B cell (primary cell): ENCODE data around the gene TMEM30A. TPM values are rescaled to one million over a fixed set of nuclear protein-coding genes. Genes with fewer than 3 reads are reported as not detected.

Experiments
- ATAC-seq: fragments of 200-7000 bp; cut with Tn5 transposase; one replicate; pipeline ENCODE4 v1.10.0; 2021; ENCODE audit warnings: low read depth, mild to moderate bottlenecking, moderate number of reproducible peaks, moderate library complexity
- CTCF ChIA-PET: fragments of 350-600 bp; sonication (Branson Sonifier 250); formaldehyde crosslinking; loops from one replicate; lab custom pipeline; 2021; ENCODE audit warnings: antibody characterized with exemption, inconsistent platforms; lab: Charles Lee
- POLR2A ChIA-PET: fragments of 350-600 bp; sonication (Branson Sonifier 250); formaldehyde crosslinking; loops from one replicate; lab custom pipeline; 2021; ENCODE audit warnings: antibody characterized with exemption; lab: Charles Lee
- DNase-seq: peaks from one replicate; pipeline ENCODE4 v3.0.0; 2013
- H2AFZ ChIP-seq: 2 replicates; pipeline ENCODE4 v1.6.1; 2012; ENCODE audit warnings: mild to moderate bottlenecking, low read depth, low read length; ENCODE audit not compliant: insufficient read depth, poor library complexity, severe bottlenecking
- H3K27ac ChIP-seq, 2 donors: 1 replicate in 1 of 2; 2 replicates in 1 of 2; pipeline ENCODE4 v1.5.1; 2012 to 2013; ENCODE audit warnings: low read length in 2 of 2, mild to moderate bottlenecking in 2 of 2, moderate library complexity in 1 of 2
- H3K27me3 ChIP-seq, 4 experiments: fragments of 200-600 bp in 1 of 4; sonication (generic) in 1 of 4; replicated peaks in 1 of 4; 1 replicate in 2 of 4; 2 replicates in 2 of 4; pipeline versions ENCODE4 v1.6.1 to v1.7.0; 2013 to 2016; ENCODE audit warnings: low read length in 3 of 4, mild to moderate bottlenecking in 2 of 4, mixed read lengths in 1 of 4, moderate library complexity in 1 of 4; ENCODE audit not compliant: insufficient read depth in 4 of 4, control insufficient read depth in 3 of 4; ENCODE audit errors: control extremely low read depth in 1 of 4
- H3K36me3 ChIP-seq, 2 experiments: replicated peaks in 1 of 2; 1 replicate in 1 of 2; 2 replicates in 1 of 2; pipeline versions ENCODE4 v1.6.1 to v1.7.1; 2013; ENCODE audit warnings: low read length in 1 of 2; ENCODE audit not compliant: insufficient read depth in 2 of 2, control insufficient read depth in 1 of 2; ENCODE audit errors: control extremely low read depth in 1 of 2, extremely low read depth in 1 of 2
- H3K4me1 ChIP-seq, 2 donors: fragments of 200-600 bp in 1 of 2; sonication (generic) in 1 of 2; 1 replicate in 1 of 2; 2 replicates in 1 of 2; pipeline versions ENCODE4 v1.5.1 to v1.6.1; 2013 to 2017; ENCODE audit warnings: low read length in 2 of 2; ENCODE audit not compliant: control insufficient read depth in 2 of 2, insufficient read depth in 2 of 2
- H3K4me2 ChIP-seq: replicated peaks from 2 replicates; pipeline ENCODE3; 2012; ENCODE audit warnings: mild to moderate bottlenecking, low read depth, low read length; ENCODE audit not compliant: poor library complexity, severe bottlenecking
- H3K4me3 ChIP-seq, 5 experiments: fragments of 200-600 bp in 1 of 5; sonication (generic) in 1 of 5; 1 replicate in 3 of 5; 2 replicates in 2 of 5; pipeline versions ENCODE4 v1.5.1 to v1.7.0; 2011 to 2016; ENCODE audit warnings: low read length in 4 of 5, mild to moderate bottlenecking in 4 of 5, low read depth in 2 of 5, control low read depth in 1 of 5, moderate library complexity in 1 of 5; ENCODE audit not compliant: insufficient read depth in 1 of 5; ENCODE audit errors: control extremely low read depth in 1 of 5, extremely low read depth in 1 of 5
- H3K79me2 ChIP-seq: fragments of 200-600 bp; sonication (generic); one replicate; pipeline ENCODE4 v1.6.0; 2016; ENCODE audit warnings: low read length; ENCODE audit not compliant: control insufficient read depth, insufficient read depth
- H3K9ac ChIP-seq: fragments of 200-600 bp; sonication (generic); 2 replicates; pipeline ENCODE4 v1.6.1; 2017; ENCODE audit warnings: mild to moderate bottlenecking, low read length, moderate library complexity
- H3K9me3 ChIP-seq, 3 donors: one replicate each; pipeline versions ENCODE4 v1.6.1 to v1.7.1; 2013; ENCODE audit warnings: low read length in 2 of 3; ENCODE audit not compliant: control insufficient read depth in 2 of 3, insufficient read depth in 1 of 3; ENCODE audit errors: control extremely low read depth in 1 of 3
- H4K20me1 ChIP-seq: 2 replicates; pipeline ENCODE4 v1.6.0; 2012; ENCODE audit warnings: mild to moderate bottlenecking, low read length; ENCODE audit not compliant: insufficient read depth, control insufficient read depth, poor library complexity, severe bottlenecking
- H3K27ac Mint-ChIP-seq: one replicate; pipeline ENCODE4 v1.8.0; 2021; ENCODE audit warnings: mixed read lengths
- H3K27me3 Mint-ChIP-seq: one replicate; pipeline ENCODE4 v1.8.0; 2021; ENCODE audit warnings: mixed read lengths
- H3K4me1 Mint-ChIP-seq: one replicate; pipeline ENCODE4 v1.8.0; 2021; ENCODE audit warnings: mixed read lengths
- H3K4me3 Mint-ChIP-seq: one replicate; pipeline ENCODE4 v1.8.0; 2021; ENCODE audit warnings: mixed read lengths
- H3K9me3 Mint-ChIP-seq: one replicate; pipeline ENCODE4 v1.8.0; 2022; ENCODE audit warnings: mixed read lengths; ENCODE audit not compliant: insufficient read depth
- CTCF ChIP-seq: fragments of 200-600 bp; IDR thresholded peaks from one replicate; pipeline ENCODE4 v1.8.0; 2022; ENCODE audit warnings: antibody characterized with exemption, mild to moderate bottlenecking
- EZH2 ChIP-seq: IDR thresholded peaks from 2 replicates; pipeline ENCODE4 v1.6.1; 2012; ENCODE audit warnings: borderline replicate concordance, low read depth, mild to moderate bottlenecking, moderate library complexity, low read length; ENCODE audit not compliant: insufficient read depth, poor library complexity, severe bottlenecking
- WGBS: methylation state at CpG from one replicate; pipeline ENCODE4 v1.1.5; 2013; ENCODE audit warnings: missing lambda C conversion rate; ENCODE audit not compliant: insufficient coverage; 5-methylcytosine and 5-hydroxymethylcytosine counted together
- intact Hi-C: fragments of 100-400 bp; cut with micrococcal nuclease; formaldehyde crosslinking; loops from one replicate; pipeline ENCODE4 v1.10.0; 2022
- polyA plus RNA-seq: library from polyadenylated mRNA; depleted of rRNA; stranded (reverse); fragments of >200 nt; gene quantifications from 2 replicates; pipeline ENCODE4 v1.2.3, GENCODE V29; 2012
- total RNA-seq, 2 donors: library from RNA; stranded (reverse); fragments of 120-200 nt in 1 of 2; gene quantifications; 1 replicate in 1 of 2; 2 replicates in 1 of 2; pipeline versions ENCODE4 v1.2.3 to v1.2.4, GENCODE V29; 2013 to 2022

Gene TMEM30A
- total and polyA plus RNA-seq, 2 donors (not counting 1 experiment from before 2014, with no cell fraction given): 4.7 to 53.9 TPM

GRCh38 chr6:75306064-75306463 is 21.5 kb upstream of the TMEM30A start:
- no peak overlapping the region for H3K4me3 ChIP-seq
- Mint-ChIP-seq H3K9me3 (no peaks in the 10 kb centered on the region), H3K4me3 (no peak overlapping the region), H3K27ac (no peak overlapping the region), H3K4me1 (no peaks in the 10 kb centered on the region), H3K27me3 (peaks cover 21% of the 10 kb centered on the region)
- no peak overlapping the region for H2AFZ ChIP-seq
- H3K36me3 ChIP-seq: no peaks in the 10 kb centered on the region
- no CpG with 5 or more reads among the region's 3 CpGs for WGBS
- TF ChIP-seq EZH2 (no peak), CTCF (no peak)
- no peaks in the 10 kb centered on the region for H3K4me1 ChIP-seq
- H4K20me1 ChIP-seq: no peaks in the 10 kb centered on the region
- ChIA-PET CTCF (interaction anchor here (1.3 to 1.8 kb wide), 2 partner anchors 9 to 10 kb away, joined by 3 to 4 read pairs; no protein-coding TSS in a partner anchor), POLR2A (no interaction called here)
- ATAC-seq (no peak), DNase-seq (no peak)
- no peak overlapping the region for H3K4me2 ChIP-seq
- no peak overlapping the region for H3K27ac ChIP-seq
- peaks cover 0 to 6% (median 1%) of the 10 kb centered on the region in 4 experiments for H3K27me3 ChIP-seq
- intact Hi-C loops: no loop called here
- H3K79me2 ChIP-seq: no peaks in the 10 kb centered on the region
- H3K9me3 ChIP-seq: no peaks in the 10 kb centered on the region
- no peak overlapping the region for H3K9ac ChIP-seq

GRCh38 chr6:75305573-75305972 is 21.0 kb upstream of the TMEM30A start:
- ChIA-PET CTCF (interaction anchor here (1.3 to 1.8 kb wide), 2 partner anchors 8 to 10 kb away, joined by 3 to 4 read pairs; no protein-coding TSS in a partner anchor), POLR2A (no interaction called here)
- Histone ChIP-seq H4K20me1 (no peaks in the 10 kb centered on the region), H3K36me3 (no peaks in the 10 kb centered on the region), H3K79me2 (no peaks in the 10 kb centered on the region), H3K27me3 (peaks cover 0 to 6% (median 1%) of the 10 kb centered on the region in 4 experiments), H2AFZ (no peak overlapping the region), H3K9me3 (no peaks in the 10 kb centered on the region), H3K9ac (no peak overlapping the region), H3K4me2 (no peak overlapping the region), H3K4me1 (no peaks in the 10 kb centered on the region), H3K27ac (no peak overlapping the region), H3K4me3 (no peak overlapping the region)
- WGBS: 79% methylated on average over 5 of the region's 5 CpGs
- Mint-ChIP-seq H3K27ac (no peak overlapping the region), H3K4me3 (no peak overlapping the region), H3K27me3 (peaks cover 21% of the 10 kb centered on the region), H3K4me1 (no peaks in the 10 kb centered on the region), H3K9me3 (no peaks in the 10 kb centered on the region)
- DNase-seq (no peak), ATAC-seq (no peak)
- TF ChIP-seq EZH2 (no peak), CTCF (no peak)
- intact Hi-C loops: no loop called here
